Measurements from ENCODE around the gene LMF2.

Gene LMF2

GRCh38 chr22:50507991-50508884 lies 736 bp upstream of the LMF2 start, which contains the start of gene NCAPH2 (continued):
- TF ChIP-seq ZBTB20 (tag by site-specific recombination; IDR thresholded peaks at IDR 0.05): peak; percentile 82
- TF ChIP-seq HOXA7 (CRISPR knock-in tag; IDR thresholded peaks at IDR 0.05; ENCODE audit: borderline replicate concordance): no peak
- no peak for TF ChIP-seq ZNF560 (tag by site-specific recombination; IDR thresholded peaks at IDR 0.05; ENCODE audit: borderline replicate concordance)
- TF ChIP-seq ZNF157 (tag by site-specific recombination; IDR thresholded peaks at IDR 0.05): no peak
- TF ChIP-seq ZNF350 (tag by site-specific recombination; IDR thresholded peaks at IDR 0.05): no peak
- no peak for TF ChIP-seq ZNF791 (tag by site-specific recombination; IDR thresholded peaks at IDR 0.05)
- 0 out of 2 replicates have a peak, but pooled peaks have one; percentile 45 for TF ChIP-seq ZNF2 (tag by site-specific recombination; IDR thresholded peaks at IDR 0.05)
- TF ChIP-seq ZNF211 (tag by site-specific recombination; IDR thresholded peaks at IDR 0.05; ENCODE audit: low read depth): no peak
- TF ChIP-seq ZNF416 (tag by site-specific recombination; IDR thresholded peaks at IDR 0.05): no peak
- no peak for TF ChIP-seq ZNF664 (tag by site-specific recombination; IDR thresholded peaks at IDR 0.05)
- TF ChIP-seq ZNF596 (tag by site-specific recombination; IDR thresholded peaks at IDR 0.05): no peak
- TF ChIP-seq ZSCAN5A (tag by site-specific recombination; IDR thresholded peaks at IDR 0.05): peak; percentile 56; the same call in 1 of the 2 replicates
- TF ChIP-seq GLI2 (tag by site-specific recombination; IDR thresholded peaks at IDR 0.05; ENCODE audit: borderline replicate concordance, low read depth): no peak
- TF ChIP-seq ZNF114 (tag by site-specific recombination; IDR thresholded peaks at IDR 0.05): no peak
- peak; percentile 92 for TF ChIP-seq ZNF324 (tag by site-specific recombination; IDR thresholded peaks at IDR 0.05)
- TF ChIP-seq ZNF677 (tag by site-specific recombination; IDR thresholded peaks at IDR 0.05): no peak
- TF ChIP-seq ZNF76 (tag by site-specific recombination; IDR thresholded peaks at IDR 0.05; ENCODE audit: borderline replicate concordance, low read depth): peak; percentile 73
- TF ChIP-seq ZFP41 (tag by site-specific recombination; IDR thresholded peaks at IDR 0.05; ENCODE audit: borderline replicate concordance): no peak
- no peak for TF ChIP-seq BCL11B (tag by site-specific recombination; IDR thresholded peaks at IDR 0.05; ENCODE audit: low read depth)
- no peak for TF ChIP-seq ZNF302 (tag by site-specific recombination; IDR thresholded peaks at IDR 0.05; ENCODE audit: low read depth)
- TF ChIP-seq ZNF843 (tag by site-specific recombination; IDR thresholded peaks at IDR 0.05): no peak
- no peak for TF ChIP-seq ZNF624 (tag by site-specific recombination; IDR thresholded peaks at IDR 0.05)
- no peak for TF ChIP-seq ZNF18 (tag by site-specific recombination; IDR thresholded peaks at IDR 0.05)
- TF ChIP-seq ZNF24 (tag by site-specific recombination; IDR thresholded peaks at IDR 0.05): peak; percentile 75; the same call in 1 of the 2 replicates
- no peak for TF ChIP-seq ZNF112 (tag by site-specific recombination; IDR thresholded peaks at IDR 0.05)
- TF ChIP-seq, protein P1, sequence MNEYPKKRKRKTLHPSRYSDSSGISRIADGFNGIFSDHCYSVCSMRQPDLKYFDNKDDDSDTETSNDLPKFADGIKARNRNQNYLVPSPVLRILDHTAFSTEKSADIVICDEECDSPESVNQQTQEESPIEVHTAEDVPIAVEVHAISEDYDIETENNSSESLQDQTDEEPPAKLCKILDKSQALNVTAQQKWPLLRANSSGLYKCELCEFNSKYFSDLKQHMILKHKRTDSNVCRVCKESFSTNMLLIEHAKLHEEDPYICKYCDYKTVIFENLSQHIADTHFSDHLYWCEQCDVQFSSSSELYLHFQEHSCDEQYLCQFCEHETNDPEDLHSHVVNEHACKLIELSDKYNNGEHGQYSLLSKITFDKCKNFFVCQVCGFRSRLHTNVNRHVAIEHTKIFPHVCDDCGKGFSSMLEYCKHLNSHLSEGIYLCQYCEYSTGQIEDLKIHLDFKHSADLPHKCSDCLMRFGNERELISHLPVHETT (tag by site-specific recombination; IDR thresholded peaks at IDR 0.05): peak; percentile 86
- no peak for TF ChIP-seq ZNF626 (tag by site-specific recombination; IDR thresholded peaks at IDR 0.05)
- TF ChIP-seq CTCF (tag by site-specific recombination; IDR thresholded peaks at IDR 0.05): no peak
- no peak for TF ChIP-seq ZNF785 (tag by site-specific recombination; IDR thresholded peaks at IDR 0.05)
- TF ChIP-seq GFI1B (tag by site-specific recombination; IDR thresholded peaks at IDR 0.05): no peak
- no peak for TF ChIP-seq ZNF146 (tag by site-specific recombination; IDR thresholded peaks at IDR 0.05)
- peak; percentile 98 for TF ChIP-seq ZBTB8A (tag by site-specific recombination; IDR thresholded peaks at IDR 0.05)
- no peak for TF ChIP-seq ZNF549 (tag by site-specific recombination; IDR thresholded peaks at IDR 0.05)
- no peak for TF ChIP-seq ZNF530 (tag by site-specific recombination; IDR thresholded peaks at IDR 0.05; ENCODE audit: low read depth)
- TF ChIP-seq ZFP37 (tag by site-specific recombination; IDR thresholded peaks at IDR 0.05): no peak
